Stimulated activated CD4-positive, alpha-beta T cell treated with anti-CD3 and anti-CD28 coated beads, TNF-alpha, amount 100 ng/mL, for 48 hours (primary cell): ENCODE data around the gene OR2A7.
"Not testable (repeated sequence)": the region's sequence is repeated elsewhere in the genome, so short reads cannot be mapped to it uniquely, and the experiment has no call there.

Experiments used
- DNase-seq, 3 donors: peaks; one replicate each; pipeline ENCODE4 v3.0.0-alpha.2; 2020; ENCODE audit warnings: low read depth in 3 of 3

Gene OR2A7, protein sequence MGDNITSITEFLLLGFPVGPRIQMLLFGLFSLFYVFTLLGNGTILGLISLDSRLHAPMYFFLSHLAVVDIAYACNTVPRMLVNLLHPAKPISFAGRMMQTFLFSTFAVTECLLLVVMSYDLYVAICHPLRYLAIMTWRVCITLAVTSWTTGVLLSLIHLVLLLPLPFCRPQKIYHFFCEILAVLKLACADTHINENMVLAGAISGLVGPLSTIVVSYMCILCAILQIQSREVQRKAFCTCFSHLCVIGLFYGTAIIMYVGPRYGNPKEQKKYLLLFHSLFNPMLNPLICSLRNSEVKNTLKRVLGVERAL

DNA sequence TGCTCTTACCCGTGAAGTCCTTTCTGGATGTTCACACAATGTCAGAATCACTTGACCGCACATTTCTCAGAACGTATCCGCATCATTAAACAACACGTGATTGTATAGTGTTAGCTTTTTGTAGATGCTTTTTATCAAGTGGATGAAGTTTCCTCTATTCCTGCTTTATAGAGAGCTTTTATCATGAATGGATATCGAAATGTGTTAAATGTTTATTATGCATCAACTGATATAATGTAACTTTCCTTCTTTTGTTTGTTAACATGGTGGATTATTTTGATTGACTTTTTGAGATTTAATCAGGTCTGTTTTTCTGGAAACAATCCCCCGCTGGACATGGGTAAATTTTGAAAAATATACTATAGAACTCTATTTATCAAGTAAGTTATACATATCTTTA is at the start of gene OR2A7:
OR2A7 (minus strand) TSS at position 101 of the 400 bp plus-strand sequence. CDS start 5,164 bp downstream, outside the sequence.
- not testable (repeated sequence) for DNase-seq

DNA sequence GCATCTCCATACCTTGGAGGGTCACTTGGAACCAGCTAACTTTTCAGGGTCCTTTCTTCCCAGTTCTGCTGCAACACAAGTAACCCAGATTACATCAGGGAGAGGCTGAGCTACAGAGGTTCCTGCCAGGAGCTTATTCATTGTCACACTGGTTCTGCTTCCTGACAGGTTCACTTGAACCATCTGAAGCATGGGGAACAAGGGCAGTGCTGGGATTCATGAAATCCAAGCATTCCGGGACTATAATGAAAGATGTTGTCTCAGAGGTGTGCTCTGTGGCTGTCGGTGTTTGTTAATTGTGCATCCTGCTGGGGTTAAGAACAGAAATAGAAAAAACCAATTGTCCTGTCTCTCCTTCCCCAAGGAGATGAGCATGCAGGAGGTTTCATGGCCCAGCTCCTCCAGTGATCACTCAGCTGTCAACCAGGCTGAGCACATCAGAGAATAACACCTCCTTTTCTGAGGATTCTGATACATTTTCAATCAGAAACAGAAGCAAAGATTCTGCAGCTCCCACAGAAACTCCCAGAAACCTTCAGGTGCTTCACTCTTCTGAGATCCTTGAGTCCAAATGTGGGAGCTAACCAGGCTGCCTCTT is 47.4 kb upstream of the OR2A7 start, which contains the start of gene OR2A1:
OR2A1 (plus strand) TSS at position 548 of the 598 bp plus-strand sequence. CDS start 5,706 bp downstream, outside the sequence.
- not testable (repeated sequence) for DNase-seq

- DNase-seq = not testable (repeated sequence)
Observed at GRCh38 chr7:144311218-144311617, 46.6 kb upstream of the OR2A7 start.

DNA sequence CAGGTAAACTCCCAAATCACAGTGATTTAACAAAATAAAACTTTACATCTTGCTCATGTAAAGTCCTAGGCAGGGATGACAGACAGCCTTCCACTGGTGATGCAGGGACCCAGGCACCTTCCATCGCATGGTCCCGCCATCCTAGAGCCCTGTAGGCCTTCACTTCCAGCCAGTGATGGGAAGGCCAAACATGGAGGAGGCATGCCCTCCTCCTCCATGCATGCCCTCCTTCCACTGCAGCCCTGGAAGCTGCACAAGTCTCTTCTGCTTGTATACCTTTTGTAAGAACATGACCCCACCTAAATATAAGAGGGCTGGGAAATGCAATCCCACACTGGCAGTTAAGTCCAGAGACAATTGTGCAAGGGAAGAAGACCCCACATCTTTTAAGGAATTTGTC is 45.1 kb upstream of the OR2A7 start:
- not testable (repeated sequence) for DNase-seq

GRCh38 chr7:144305156-144305555 is 40.6 kb upstream of the OR2A7 start:
- DNase-seq = not testable (repeated sequence)

DNA sequence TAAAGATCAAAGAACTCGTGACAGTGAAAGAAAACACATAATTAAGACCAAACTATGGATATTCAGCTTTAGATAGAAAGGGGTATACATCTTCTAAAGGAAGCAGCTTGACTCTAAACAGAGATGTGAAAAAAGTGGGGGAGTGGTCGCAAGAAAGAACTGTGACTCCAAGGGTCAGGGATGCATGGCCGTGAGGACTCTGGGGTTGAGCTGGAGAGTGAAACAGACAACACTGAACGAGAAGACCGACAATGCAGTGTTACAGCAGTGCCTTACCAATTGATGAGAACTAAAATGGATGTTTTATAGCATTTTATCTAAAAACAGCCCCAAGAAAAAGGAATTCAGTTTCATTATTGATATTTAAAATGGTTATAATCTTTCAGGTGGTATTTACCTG is 39.0 kb upstream of the OR2A7 start:
- DNase-seq = not testable (repeated sequence)

- DNase-seq = not testable (repeated sequence)
Observed at GRCh38 chr7:144302578-144303303, 38.1 kb upstream of the OR2A7 start.

- DNase-seq = not testable (repeated sequence)
Observed at GRCh38 chr7:144293794-144294499, 29.4 kb upstream of the OR2A7 start.

- DNase-seq = not testable (repeated sequence)
Observed at GRCh38 chr7:144292384-144293161, 28.0 kb upstream of the OR2A7 start.

- not testable (repeated sequence) for DNase-seq
Observed at GRCh38 chr7:144291607-144292006, 27.0 kb upstream of the OR2A7 start.

DNA sequence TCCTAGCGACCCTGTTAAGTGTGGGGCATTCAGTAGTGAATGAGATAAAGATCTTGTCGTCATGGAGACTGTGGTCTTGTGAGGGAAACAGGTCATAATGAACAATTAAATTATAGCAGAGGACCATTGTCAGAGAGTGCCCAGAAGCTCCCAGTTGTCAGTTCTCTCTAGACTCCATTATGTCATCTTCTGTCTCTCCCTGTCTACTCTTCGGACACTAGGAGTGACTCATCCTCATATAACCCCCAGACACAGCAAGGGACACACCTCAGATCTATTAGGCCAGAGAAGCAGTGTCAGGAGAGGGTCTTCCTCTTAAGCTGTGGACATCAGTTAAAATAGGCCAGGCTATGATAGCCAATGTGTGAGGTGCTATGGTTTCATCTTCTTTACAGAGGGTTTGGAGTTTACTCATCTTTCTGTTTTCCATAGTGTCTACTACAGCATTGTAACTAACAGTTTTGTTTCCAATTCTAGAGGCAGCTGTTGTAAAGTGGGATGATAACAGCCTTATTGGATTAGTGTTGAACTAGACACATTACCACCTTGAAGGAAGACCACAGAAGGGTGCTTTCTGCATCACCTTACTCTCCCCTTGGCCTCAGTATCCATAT is 22.7 kb upstream of the OR2A7 start:
- DNase-seq = not testable (repeated sequence)

- not testable (repeated sequence) for DNase-seq
Observed at GRCh38 chr7:144283716-144284115, 19.1 kb upstream of the OR2A7 start.

DNA sequence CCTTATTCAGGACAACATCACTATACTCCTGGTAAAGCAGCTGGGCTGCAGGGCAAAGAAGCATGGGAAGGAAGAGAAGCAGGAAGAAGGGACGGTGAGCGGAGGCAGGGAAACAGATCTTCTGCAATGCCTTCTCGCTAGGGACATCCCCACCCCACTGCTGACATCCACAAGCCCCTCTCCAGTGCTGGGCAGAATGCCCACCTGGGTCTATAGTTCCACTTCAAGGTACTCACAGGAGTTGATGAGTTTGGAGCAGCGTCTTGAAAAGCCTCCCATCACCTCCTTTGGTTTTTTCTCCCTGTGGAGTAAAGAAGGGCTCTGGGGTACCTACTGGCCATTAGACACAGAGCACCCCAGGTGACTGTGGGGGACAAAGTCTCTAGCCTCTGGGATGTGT is 17.9 kb upstream of the OR2A7 start:
- DNase-seq = not testable (repeated sequence)

DNA sequence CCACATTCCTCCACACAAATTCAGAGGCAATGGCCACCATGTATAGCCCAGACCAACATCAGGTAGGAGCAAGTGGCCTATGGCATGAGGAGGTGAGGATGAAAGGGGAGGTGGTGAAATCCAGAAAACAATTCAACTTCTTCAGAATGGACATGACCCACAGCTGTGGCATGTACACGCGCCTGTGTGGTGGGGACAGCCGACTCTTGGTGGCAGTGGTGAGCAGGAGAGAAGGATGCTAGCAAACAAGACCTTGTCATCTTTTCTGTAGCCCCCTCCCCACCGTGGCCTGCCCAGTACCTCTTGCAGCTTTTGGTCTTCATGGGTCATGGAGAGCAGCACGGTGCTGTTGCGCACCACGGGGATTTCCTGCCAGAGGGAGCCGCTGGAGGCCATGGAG is 17.4 kb upstream of the OR2A7 start:
- DNase-seq = not testable (repeated sequence)

GRCh38 chr7:144280010-144280409 is 15.4 kb upstream of the OR2A7 start:
- not testable (repeated sequence) for DNase-seq

GRCh38 chr7:144275281-144275680 is 10.7 kb upstream of the OR2A7 start:
- not testable (repeated sequence) for DNase-seq

DNA sequence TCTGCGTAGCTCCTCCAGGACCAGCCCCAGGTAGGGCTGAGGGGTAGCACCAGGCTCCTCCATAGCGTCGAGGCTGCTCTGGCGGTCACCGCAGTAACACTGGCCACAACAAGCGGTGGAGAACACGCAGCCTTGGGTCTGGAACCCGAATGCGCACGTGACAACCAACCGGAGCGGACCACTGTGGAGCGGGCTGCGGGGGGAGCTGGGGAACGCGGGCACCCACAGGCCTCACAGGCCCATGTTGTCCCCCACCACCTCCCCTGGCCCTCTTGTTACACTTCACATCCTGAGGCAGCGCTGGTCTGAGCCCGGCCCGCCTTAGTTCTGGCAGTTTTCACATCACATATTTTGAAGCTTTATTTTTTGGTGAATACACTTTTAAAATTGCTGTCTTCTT is 4.6 kb upstream of the OR2A7 start, which contains the start of gene CTAGE8:
CTAGE8 (minus strand) TSS at position 101 of the 400 bp plus-strand sequence; CDS start at position 63, 38 bp downstream.
- DNase-seq = not testable (repeated sequence)

DNA sequence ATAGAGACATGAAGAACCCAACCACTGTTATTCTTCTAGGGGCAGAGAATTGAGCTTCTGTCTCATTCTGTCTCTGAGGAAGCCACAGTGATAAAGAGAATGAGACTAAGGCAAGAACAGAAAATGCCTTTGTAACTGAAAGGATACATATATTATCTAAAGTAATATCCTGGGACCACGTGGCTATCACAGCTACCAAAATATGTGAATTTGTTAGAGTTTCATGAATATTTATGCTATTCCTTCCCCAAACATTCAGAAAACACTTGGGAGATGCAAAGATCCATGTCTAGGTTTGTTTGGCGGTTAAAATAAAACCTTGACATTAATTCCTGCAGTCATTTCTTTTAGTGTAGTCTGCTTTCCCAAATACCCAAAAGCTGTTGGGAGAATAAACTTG is 2.5 kb downstream of the OR2A7 start:
- not testable (repeated sequence) for DNase-seq

GRCh38 chr7:144259067-144259466 is 5.5 kb downstream of the OR2A7 start:
- DNase-seq = not testable (repeated sequence)

- DNase-seq = no peak
Observed at GRCh38 chr7:144256112-144256511, 8.5 kb downstream of the OR2A7 start.
